HG02763 (cell line): Measurements from ENCODE around the gene HMCN1.
"Not testable (repeated sequence)": the region's sequence is repeated elsewhere in the genome, so short reads cannot be mapped to it uniquely, and the experiment has no call there.

ENCODE experiments used
- ATAC-seq: cut with Tn5 transposase; IDR thresholded peaks from one replicate; pipeline ENCODE4 v1.9.1; 2021; ENCODE audit warnings: mild to moderate bottlenecking, moderate library complexity; ENCODE audit not compliant: unreplicated experiment

Gene HMCN1

DNA sequence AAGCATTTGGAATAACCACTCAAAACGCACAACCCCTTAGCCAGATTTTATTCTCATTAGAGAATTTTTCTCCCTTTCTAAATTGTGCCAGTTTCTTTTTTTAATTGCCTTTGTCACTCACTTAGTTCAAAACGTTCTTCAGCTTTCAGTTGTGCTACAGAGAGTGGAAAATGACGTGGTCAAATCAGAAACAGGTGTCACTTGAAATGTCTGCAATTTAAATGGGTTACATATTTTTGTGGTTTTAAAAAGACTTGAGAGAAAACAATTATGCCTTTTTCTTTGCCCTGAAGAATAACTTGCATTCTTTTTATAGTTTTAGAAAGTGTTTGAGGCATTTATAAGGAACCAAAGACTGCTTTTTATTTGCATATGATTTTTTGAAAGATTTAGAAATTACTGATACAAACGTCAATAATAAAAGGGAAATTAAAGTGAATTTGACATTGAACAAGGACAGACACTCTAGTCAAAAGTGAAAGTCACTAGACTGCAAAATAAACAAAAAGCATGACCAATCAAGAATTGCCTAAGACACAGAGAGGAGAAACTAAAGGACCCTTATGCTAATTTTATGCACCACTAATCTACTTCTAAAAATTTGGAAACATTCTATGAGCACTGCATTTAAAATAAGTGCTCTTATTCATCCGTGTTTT, 449.9 kb downstream of the HMCN1 start:
- ATAC-seq, result peak; percentile 61

GRCh38 chr1:186186251-186186650, 452.1 kb downstream of the HMCN1 start:
- not testable (repeated sequence) for ATAC-seq

GRCh38 chr1:186187601-186188000, 453.4 kb downstream of the HMCN1 start:
- peak; percentile 54 for ATAC-seq

- ATAC-seq, result no peak
These were observed 453.9 kb downstream of the HMCN1 start for GRCh38 chr1:186188004-186188539.

DNA sequence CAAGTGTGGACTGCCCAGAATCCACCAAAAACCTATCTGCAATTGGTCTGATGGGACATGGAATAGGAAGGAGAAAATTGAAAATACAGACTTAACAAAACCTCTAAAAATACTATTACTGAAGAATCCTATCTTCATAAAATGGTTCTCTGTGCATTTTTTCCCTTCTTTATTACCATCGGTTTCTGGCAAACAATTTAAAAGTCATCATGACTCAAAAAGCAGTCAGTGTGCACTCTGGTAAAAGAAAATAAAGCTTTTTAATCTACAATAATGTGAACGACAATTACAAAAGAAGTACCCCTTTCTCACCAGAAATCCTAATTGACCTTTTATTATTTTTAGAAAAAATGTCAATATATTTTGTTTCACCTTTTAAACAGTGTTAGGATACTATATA, 454.5 kb downstream of the HMCN1 start:
- ATAC-seq, result no peak

GRCh38 chr1:186189156-186189555, 455.0 kb downstream of the HMCN1 start:
- ATAC-seq, result no peak

GRCh38 chr1:186191511-186191910, 457.3 kb downstream of the HMCN1 start:
- no peak for ATAC-seq

GRCh38 chr1:186193224-186193623, 459.0 kb downstream of the HMCN1 start:
- ATAC-seq, result no peak

DNA sequence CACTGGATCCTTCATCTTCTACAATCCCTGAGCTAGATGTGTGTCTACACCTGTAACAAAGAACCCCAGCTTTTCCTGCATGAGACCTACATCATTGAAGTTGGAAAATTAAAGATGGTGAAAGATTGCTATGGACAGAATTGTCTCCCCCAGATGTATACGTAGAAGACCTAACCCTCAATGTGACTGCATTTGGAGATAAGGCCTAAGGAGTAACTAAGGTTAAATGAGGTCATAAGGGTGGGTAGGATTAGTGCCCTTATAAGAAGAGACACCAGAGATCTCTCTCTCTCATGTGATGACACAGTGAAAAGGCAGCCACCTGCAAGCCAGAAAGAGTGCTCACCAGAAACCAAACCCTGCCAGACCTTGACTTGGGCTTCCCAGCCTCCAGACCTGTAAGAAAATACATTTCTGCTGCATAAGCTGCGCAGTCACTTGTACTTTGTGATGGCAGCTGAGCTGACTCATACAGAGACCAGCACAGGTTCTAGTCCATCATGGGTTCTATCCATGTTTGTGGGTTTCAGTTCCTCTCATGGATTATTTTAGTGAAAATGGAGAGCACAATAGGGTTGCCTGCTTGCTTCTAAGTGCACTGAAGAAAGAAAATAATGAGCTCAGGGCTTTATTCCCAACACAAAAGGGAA, 460.0 kb downstream of the HMCN1 start:
- peak; percentile 89 for ATAC-seq

- ATAC-seq, result no peak
These were observed 461.3 kb downstream of the HMCN1 start for GRCh38 chr1:186195377-186195931.

GRCh38 chr1:186202271-186202764, 468.1 kb downstream of the HMCN1 start:
- no peak for ATAC-seq

- ATAC-seq, result no peak
These were observed 468.6 kb downstream of the HMCN1 start for GRCh38 chr1:186202776-186203175.

- ATAC-seq, result no peak
These were observed 471.9 kb downstream of the HMCN1 start for GRCh38 chr1:186206048-186206570.

GRCh38 chr1:186207391-186208085, 473.3 kb downstream of the HMCN1 start:
- ATAC-seq, result no peak

DNA sequence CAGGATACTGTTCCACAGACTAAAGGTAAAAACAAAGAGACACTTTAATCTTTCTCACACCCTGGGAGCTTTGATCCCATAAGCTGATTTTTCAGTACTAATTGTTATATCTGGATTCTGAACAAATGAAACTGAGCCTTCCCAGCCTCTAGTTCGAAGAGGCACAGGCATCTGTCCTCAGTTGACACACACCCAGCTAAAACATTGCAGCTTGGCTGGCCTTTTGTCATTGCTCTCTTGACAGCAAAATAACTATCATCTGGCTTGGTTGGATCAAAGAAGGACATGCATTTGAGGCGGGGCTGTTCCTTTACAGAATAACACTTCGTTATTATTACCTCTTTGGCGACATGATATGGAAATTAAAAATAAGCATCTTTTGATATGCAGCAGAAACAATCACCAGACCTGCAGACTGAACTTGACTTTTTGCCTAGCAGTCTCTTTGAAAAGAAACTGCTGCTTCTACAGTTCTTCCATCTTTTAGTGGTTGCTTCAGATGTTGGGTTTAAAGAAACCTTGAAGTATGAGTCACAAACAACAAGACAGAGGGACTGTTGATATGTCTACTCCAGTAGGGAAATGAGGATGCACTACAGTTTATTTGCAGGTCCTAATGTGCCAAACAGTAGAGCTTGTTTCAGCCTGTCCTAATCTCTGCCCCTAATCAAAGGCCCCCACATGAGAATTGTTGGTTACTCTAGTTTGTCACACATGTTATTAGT, 474.4 kb downstream of the HMCN1 start:
- no peak for ATAC-seq

GRCh38 chr1:186210258-186210657, 476.1 kb downstream of the HMCN1 start:
- no peak for ATAC-seq

DNA sequence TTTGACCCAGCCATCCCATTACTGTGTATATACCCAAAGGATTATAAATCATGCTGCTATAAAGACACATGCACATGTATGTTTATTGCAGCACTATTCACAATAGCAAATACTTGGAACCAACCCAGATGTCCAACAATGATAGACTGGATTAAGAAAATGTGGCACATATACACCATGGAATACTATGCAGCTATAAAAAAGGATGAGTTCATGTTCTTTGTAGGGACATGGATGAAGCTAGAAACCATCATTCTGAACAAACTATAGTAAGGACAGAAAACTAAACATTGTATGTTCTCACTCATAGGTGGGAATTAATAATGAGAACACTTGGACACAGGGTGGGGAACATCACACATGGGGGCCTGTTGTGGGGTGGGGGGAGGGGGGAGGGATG, 477.4 kb downstream of the HMCN1 start:
- ATAC-seq, result not testable (repeated sequence)

- ATAC-seq, result peak; percentile 79
These were observed 478.5 kb downstream of the HMCN1 start for GRCh38 chr1:186212568-186213224.

- ATAC-seq, result no peak
These were observed 479.0 kb downstream of the HMCN1 start for GRCh38 chr1:186213225-186213607.

- ATAC-seq, result no peak
These were observed 480.6 kb downstream of the HMCN1 start for GRCh38 chr1:186214791-186215190.
